Right kidney (tissue), 1 donor: Measurements from ENCODE around the gene TARP.
A peak's percentile ranks its signal among the peaks of the same experiment; 100 is the strongest.

ENCODE experiments used
- DNase-seq: peaks from one replicate; pipeline ENCODE4 v3.0.0-alpha.2; 2016

Gene TARP

GRCh38 chr7:38273286-38273995, at the start of gene TARP:
Gene TARP, minus strand, starts transcription at chr7:38273636.
- DNase-seq = no peak

DNA sequence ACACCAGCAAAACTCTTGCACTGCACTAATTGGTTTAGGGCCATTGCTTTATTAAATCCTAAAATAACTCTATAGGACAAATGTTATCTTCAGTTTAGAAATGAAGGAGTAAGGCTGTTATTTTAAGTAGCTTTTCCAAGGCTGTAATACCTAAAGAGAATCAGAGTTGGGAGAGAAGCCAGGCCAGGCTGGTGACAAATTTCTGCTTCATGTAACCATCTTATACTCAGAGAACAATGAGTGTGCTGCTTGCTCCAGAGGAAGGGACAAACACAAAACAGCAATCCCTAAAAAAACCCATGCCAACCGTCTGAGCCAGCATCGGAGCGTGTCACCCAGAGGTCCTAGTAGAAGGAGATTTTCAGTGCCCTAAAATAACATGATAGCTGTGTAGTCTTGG, 49.7 kb upstream of the TARP start:
- no peak for DNase-seq

DNA sequence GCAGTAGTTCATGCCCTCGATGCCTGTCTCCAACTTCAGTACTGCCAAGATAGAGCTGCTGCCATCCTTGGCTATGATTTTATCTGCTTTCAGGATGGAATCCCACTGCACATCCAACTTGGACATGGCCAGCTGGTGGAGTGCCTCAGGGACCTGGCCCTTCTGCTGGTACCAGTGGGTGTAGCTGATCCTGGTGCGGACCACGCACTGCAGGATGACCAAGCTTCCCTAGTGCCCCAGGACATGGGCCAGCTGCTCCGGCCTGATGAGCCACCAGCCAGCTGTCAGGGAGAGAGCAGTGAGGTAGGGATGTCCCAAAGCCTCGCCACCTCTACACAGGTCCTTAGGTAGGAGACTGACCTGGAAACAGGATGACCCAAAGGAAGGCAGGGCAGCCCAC, 49.0 kb upstream of the TARP start:
- DNase-seq = no peak

DNA sequence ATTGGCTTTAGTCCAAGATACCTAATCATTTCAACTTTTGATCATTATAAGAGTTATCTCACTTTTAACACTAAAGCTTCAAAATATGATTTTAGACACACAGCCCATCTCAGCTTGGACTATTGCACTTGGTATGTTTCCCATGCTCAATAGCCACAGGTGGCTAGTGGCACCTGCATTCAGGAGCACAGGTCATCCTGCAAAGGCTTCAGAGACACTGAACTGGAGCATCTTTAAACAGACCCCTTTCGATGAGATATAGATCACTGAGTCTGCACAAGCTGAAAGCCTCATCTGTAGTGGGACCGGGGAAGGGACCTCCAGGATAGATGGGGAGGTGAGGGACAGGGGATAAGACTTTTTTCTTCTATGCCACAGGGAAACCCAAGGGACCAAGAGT, 48.5 kb upstream of the TARP start:
- no peak for DNase-seq

- no peak for DNase-seq
Measured at GRCh38 chr7:38321515-38321944, 48.1 kb upstream of the TARP start.

DNA sequence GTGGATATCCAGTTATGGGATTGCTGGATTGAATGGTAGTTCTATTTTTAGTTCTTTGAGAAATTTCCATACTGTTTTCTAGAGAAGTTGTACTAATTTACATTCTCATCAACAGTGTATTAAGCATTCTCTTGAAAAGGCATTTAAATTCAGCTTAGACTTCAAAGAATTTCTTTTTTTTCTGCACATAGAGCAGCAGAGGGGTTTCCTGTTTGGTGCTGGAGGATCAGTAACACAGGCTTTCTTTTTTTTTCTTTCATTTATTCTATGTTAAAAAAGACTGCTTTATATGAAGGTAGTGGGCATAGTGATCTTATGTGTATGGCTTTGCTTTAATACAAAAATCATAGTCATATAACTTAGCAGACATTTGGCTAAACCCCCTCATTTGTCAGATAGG, 47.6 kb upstream of the TARP start:
- DNase-seq = no peak

- no peak for DNase-seq
Measured at GRCh38 chr7:38319873-38320272, 46.4 kb upstream of the TARP start.

DNA sequence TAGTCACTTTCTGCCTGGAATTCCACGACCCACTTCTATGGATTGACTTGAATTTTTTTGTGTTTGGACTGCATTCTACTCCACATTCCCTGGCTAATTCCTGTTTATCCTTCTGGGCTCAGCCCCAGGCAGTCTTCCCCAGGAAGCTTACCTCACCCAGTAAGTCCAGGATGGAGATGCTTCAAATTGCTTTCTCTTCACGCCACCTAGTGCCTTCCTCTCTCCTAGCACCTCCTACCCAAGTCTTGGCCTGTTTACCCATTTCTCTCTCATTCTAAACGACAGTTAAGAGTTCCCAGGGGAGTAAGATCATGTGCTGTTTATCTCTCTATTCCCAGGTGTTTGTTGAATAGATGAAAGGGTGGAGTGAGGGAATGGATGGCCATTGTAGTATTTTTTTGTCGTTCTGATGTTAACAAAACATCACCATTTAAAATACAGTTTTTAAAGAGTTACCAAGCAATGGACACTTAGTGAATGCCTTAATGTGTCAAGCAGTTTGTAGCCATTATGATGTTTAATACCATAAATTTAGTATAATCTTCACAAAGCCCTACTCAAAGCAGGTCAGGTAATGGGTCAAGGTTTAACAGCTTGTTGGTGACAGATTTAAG, 45.5 kb upstream of the TARP start:
- no peak for DNase-seq

DNA sequence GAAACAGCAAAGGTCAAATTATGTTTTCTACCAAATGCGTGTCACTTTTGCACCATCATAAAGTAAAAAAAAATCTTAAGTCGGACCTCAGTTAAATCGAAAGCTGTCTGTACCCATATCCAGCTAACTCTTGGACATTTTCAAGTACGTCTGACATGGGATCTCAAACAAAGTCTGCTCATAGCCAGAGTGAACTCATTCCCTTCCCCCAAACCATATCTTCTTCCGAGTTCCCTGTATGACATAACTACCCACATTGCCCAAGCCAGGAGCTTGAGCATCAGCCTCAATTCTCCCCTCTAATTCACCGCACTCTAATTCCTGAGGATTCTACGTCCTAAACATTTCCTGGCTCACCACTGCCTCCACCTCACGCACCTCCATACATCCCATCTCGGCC, 44.8 kb upstream of the TARP start:
- DNase-seq = no peak

- no peak for DNase-seq
Measured at GRCh38 chr7:38317515-38317914, 44.1 kb upstream of the TARP start.

DNA sequence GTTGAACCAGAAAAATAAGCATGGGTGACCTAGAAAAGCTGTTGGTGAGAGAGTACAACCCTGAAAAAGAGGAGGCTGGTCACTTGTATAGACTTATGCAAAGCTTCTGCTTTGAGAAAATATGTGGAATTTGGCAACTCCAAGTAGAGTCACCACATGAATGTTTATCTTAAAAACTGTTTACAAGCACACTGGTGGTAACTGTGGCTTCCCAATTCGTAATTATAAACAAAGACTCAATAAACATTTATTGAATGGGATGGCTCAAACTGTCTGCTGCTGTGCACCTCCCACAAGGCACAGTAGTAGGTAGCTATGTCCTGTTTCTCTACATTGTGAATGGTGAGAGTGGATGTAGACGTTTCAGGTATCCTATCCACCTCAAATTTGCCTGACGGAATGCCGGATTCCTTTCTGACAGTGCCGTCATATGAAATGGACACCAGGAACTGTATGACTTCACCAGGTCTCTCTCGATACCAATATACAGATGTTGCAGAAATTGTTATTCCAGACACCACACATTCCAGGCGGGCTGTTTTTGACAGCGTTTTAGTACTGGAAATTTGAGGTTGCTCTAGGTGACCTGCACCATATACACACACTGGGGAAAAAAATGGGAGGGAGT, 43.4 kb upstream of the TARP start:
- DNase-seq = no peak

- DNase-seq = no peak
Measured at GRCh38 chr7:38315410-38315809, 42.0 kb upstream of the TARP start.

DNA sequence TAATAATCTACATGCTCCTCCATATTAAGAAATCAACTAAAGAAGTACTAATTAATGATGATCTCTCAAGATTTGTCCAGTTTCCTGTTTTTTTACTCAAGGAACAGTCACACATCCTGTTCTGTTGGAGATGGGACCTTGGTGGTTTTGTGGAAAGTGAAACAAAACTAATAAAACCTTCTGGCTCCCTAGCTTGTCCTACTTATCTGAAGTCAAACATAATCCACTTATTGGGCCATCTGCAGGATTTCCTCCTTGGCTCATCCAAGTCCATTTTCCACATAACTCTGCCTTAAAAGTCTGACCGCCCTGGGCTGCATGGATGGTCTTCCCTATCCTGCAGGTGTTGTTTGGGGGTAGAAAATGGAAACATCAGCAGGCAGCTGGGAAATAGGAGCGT, 39.4 kb upstream of the TARP start:
- DNase-seq = no peak

- peak; percentile 69 for DNase-seq
Measured at GRCh38 chr7:38311329-38311937, 38.0 kb upstream of the TARP start.

GRCh38 chr7:38310591-38311101, 37.2 kb upstream of the TARP start:
- peak; percentile 33 for DNase-seq

DNA sequence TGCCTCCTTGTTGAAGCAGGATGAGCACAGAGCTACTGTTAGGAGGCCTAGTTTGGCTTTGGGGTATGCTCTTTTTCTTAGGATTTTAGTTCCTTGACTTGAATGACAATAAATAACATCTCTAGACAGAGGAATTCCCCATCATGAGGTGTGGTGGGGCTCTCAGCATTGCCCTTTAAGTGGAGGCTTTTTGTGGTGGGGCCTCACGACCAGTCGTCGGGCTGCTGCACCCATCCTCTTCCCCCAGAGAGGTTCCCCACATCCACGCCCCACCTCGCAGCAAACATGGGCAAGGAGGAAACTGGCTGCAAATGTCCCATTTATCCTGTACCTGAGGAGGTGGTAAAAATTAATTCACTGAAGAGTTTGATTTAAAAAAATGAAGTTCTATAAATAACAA, 36.1 kb upstream of the TARP start:
- no peak for DNase-seq

DNA sequence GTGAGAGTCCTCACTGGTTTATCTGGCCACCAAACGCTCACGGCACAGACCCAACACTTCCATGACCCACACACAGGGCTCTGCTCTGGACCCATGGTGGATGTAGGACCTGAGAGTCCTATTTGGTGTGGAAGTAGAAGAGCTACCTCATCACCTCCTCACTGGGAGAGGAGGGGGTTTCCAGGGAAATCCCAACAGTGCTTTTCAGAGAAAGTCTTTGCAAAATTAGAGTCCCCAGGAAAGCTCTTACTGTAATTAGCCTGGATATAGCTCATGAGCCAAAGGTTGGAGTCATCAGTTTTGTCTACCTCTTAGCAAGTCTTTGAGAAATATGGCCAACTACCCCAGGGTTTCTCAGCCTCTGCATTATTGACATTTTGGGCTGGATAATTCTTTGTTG, 34.7 kb upstream of the TARP start:
- no peak for DNase-seq

DNA sequence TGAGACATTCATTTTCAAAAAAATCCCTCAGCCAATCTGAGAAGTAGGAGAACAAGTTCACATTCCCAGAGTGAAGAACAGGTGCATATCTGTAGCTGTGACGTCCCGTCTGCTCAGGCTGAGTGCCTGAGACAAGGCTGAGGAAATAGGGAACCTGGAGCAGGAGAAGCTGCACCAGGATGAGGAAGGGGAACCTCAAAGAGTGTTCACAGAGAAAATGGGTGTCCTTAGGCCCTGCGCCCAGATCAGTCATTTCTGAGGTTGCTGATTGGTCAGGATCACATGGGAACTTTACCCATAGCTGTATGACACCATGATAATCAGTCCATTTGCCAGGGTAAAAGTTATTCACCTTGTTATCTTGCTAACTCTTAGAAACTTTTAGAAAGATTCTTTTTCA, 34.2 kb upstream of the TARP start:
- DNase-seq = no peak

GRCh38 chr7:38306914-38307313, 33.5 kb upstream of the TARP start:
- DNase-seq = no peak

DNA sequence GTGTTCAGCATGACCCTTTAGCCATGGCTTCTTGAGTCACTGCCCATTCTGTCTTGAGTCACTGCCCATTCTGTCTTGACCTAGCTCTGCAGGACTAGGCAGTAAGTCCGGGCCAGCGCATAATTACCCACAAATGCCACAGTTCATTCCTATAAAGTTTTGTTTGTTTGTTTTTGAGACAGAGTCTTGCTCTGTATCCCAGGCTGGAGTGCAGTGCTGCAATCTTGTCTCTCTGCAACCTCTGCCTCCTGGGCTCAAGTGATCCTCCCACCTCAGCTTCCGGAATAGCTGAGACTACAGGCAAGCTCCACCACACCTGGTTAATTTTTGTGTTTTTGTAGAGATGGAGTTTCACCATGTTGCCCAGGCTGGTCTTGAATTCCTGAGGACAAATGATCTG, 32.7 kb upstream of the TARP start:
- DNase-seq = peak; percentile 30

DNA sequence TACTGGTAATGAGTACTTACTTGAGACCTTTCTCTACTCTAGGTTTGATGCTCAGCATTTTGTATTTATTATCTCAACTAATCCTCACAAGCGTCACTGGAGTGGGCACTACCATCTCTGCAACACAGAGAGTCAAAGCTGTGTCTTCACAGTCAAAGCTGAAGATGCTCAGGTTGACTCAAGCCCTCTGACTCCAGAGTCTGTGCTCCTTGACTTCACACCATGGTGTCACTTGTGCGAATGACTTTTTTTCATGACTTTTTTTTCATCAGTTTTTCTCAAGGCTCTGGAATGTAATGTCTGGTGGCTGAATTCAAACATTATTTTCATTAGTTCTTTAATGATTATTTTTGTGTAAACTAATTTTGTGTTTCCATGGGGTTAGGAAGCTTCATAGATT, 30.4 kb upstream of the TARP start:
- DNase-seq = no peak

DNA sequence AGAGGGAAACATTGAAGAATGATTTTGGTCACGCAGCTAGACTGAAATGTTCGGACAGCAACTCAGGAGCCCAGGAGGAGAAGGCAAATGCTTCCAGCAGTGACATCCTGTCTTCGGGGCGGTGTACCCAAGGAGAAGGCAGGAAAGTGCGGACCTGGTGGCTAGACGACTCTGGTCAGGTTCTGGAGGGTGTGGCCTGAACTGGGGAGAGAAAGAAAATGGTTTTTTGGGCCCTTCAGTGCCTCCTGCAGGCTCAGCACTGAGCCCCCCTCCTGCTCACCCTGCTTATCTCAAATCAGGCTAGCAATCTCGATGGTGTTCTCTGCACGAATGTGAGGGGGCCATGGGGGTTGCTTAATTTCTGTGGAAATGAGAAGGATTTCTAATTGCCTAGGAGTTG, 26.7 kb upstream of the TARP start:
- no peak for DNase-seq

GRCh38 chr7:38299275-38299931, 26.0 kb upstream of the TARP start:
- no peak for DNase-seq
